ENCODE measurements around the gene EYS.
"Not testable (repeated sequence)": the region's sequence is repeated elsewhere in the genome, so short reads cannot be mapped to it uniquely, and the experiment has no call there.

EYS gene

GRCh38 chr6:64467656-64468055 lies 1239.4 kb downstream of the EYS start:
- DNase-seq (ENCODE audit: low spot score) = no peak

DNA sequence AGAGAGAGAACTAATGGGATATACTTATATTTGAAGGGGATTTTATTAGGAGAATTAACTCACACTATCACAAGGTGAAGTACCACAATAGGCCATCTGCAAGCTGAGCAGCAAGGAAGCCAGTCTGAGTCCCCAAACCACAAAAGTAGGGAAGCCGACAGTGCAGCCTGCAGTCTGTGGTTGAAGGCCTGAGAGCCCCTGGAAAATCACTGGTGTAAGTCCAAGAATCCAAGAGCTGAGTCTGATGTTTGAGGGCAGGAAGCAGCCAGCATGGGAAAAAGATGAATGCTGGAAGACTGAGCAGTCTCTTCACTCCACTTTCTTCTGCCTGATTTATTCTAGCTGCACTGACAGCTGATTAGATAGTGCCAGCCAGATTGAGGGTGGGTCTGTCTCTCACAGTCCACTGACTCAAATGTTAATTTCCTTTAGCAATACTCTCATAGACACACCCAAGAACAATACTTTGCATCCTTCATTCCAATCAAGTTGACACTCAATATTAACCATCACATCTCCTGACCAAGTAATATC lies 1247.5 kb downstream of the EYS start:
- no peak for DNase-seq (ENCODE audit: low spot score)

- DNase-seq (ENCODE audit: low spot score) = not testable (repeated sequence)
These were observed 1258.9 kb downstream of the EYS start for GRCh38 chr6:64448101-64448500.

DNA sequence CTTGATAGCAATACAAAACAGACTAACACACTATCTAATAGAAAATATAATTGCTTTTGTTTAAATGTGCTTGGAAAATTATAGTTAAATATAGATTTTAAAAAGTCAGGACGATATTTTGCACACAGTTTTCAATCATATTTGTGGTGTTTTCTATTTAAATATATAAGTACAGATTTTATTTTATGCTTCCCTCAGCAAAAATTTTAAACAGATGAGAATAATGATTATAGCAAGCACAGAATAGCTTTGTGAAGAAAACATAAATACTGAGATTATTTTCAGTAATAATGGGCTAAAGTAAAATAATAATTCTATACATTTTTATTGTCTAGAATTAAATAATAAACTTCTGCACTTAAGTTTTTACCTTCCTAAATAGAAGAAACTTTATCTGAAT lies 1262.0 kb downstream of the EYS start:
- DNase-seq (ENCODE audit: low spot score) = no peak

DNA sequence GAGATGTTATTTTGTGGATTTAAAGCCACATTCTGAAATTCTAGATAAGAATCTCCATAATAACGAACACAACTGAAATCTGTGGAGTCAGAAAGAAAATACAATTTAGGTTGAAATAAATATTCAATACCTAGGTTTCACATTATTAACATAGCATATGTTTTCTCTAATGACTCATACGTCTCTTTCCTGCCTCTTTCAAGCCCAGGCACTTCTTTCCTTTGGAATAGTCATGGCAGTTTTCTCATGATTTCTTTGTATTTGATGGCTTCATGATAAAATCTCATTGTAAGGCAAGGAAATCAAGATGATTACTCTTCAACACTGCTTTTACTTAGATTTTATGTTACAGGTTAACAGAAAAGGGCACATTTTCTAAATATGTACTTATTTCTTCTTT lies 1267.8 kb downstream of the EYS start:
- DNase-seq (ENCODE audit: low spot score) = no peak

GRCh38 chr6:64437996-64438395 lies 1269.0 kb downstream of the EYS start:
- no peak for DNase-seq (ENCODE audit: low spot score)

- no peak for DNase-seq (ENCODE audit: low spot score)
These were observed 1277.1 kb downstream of the EYS start for GRCh38 chr6:64429926-64430325.

DNA sequence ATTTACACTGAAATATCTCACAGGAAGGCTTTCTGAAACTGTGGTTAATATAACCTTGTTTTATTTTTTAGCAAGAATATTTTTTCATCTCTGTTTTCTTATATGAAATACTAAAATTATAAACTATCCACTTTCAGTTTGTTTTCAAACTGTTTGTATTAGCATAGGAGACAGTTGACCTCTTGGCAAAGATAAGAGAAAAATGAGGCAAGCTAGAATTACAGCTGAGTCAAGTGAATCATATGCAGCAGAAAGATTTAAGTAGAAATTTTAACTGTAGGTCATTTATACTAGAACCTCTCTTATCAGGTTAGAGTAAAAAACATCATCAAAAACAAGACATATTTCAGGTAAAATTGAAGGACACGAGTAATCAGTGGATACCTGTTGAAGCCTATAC lies 1278.8 kb downstream of the EYS start:
- no peak for DNase-seq (ENCODE audit: low spot score)

GRCh38 chr6:64415926-64416325 lies 1291.1 kb downstream of the EYS start:
- no peak for DNase-seq (ENCODE audit: low spot score)

GRCh38 chr6:64411226-64411625 lies 1295.8 kb downstream of the EYS start:
- no peak for DNase-seq (ENCODE audit: low spot score)

- no peak for DNase-seq (ENCODE audit: low spot score)
These were observed 1297.1 kb downstream of the EYS start for GRCh38 chr6:64409948-64410347.

GRCh38 chr6:64404396-64404795 lies 1302.6 kb downstream of the EYS start:
- DNase-seq (ENCODE audit: low spot score) = no peak

DNA sequence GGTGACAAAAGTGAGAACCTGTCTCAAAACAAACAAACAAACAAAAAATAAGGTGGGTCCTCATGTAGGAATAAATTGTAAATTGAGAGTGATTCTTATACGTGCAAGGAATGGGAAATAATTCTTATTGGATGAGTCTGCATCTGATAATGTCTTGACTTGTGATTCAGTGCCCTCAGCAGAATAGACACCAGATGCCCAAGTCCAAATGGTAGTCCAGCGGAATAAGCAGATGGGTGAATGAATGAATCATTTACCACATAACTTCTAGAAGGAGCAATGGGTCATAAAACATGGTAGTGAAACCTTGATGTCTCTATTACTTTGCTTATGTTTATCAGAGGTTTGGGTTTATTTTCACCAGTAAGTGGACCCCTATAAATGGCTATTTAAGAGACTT lies 1323.7 kb downstream of the EYS start:
- no peak for DNase-seq (ENCODE audit: low spot score)

GRCh38 chr6:64376394-64376793 lies 1330.6 kb downstream of the EYS start:
- DNase-seq (ENCODE audit: low spot score) = no peak

DNA sequence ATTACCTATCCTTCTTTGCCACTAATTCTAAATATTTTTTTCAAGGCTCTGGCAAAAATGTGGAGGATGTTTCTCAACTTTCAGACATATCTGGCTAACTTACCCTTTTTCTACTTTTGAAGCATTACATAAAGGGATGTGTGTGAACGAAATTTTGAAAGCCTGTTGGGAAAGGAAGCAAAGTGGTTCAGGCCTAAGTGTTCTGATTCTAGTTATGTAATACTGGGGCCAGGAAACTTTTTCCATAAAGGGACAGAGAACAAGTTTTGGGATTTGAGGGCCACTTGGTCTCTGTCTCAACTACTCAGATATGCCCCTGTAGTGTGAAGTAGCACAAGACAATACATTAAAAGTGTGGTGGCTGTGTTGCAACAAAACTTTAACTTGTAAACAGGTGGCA lies 1349.6 kb downstream of the EYS start:
- DNase-seq (ENCODE audit: low spot score) = no peak

DNA sequence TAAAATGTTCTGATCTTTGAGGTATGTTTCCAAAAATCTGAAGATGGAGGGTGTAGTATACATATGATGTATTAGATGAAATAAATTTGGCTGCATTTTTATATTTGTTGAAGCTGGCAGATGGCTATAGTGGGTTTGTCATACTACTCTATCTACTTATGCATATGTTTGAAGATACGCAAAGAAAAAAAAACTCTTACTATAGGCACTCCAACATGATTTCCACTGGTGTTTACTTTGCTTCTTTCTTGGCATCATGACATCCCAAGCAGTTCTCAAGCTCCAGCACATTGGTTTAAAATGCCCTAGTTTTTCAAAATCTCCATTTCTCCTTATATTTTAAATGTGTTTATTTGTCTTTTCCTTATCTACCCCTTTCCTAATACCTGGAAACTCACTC lies 1359.6 kb downstream of the EYS start:
- DNase-seq (ENCODE audit: low spot score) = no peak

DNA sequence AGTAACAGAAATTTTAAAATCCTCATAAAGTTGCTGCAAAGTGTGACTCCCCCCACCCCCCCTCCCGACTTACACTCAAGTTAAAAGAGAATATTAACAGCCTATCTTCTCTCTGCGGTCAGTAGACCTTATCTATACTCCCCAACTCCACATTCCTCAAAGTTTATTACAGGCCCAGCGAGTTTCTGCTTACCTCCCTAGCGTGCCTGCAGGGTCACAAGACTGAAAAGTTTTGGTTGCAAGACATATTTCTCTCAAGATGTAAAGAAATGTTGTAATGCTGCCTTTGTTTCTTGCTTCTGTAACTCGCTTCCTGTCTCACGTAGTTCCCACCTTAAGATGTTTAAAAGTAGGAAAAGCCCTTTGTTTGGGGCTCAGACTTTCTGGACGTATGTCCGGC lies 1371.8 kb downstream of the EYS start:
- DNase-seq (ENCODE audit: low spot score) = no peak

DNA sequence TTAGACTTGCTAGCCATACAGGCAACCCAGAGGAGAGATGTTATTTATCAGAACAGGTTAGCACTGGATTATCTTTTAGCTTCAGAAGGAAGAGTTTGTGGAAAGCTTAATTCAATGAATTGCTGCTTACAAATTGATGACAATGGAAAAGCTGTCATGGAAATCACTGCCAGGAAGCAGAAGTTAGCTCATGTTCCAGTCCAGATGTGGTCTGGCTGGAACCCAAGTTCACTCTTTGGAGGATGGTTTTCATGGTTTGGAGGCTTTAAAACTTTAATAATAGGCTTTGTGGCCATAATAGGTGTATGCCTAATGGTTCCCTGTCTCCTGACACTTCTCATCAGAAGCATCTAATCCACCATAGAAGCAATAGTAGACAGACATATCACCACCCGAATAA lies 1372.4 kb downstream of the EYS start:
- no peak for DNase-seq (ENCODE audit: low spot score)

DNA sequence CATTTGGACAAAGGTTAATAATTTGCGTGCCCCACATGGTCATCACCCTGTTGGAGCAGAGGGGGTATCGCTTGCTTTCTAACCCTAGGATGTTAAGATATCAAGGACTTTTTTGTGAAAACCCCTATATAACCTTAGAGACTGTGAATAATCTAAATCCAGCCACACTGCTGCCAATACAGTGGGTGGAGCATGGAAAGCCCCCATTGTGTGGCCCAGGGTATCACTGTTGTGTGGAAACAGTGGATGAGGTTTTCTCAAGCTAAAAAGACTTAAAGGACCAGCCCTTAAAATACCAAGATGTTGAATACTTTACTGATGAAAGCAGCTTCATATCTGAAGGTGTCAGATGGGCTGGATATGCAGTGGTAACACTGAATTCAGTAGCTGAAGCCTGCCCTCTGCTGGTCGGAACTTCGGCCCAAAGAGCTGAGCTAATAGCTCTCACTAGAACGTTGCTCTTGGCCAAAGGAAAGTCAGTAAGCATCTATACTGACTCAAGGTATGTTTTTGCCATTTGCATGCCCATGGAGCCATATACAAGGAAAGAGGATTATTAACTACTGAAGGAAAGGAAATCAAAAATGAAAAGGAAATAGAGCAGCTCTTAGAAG lies 1376.2 kb downstream of the EYS start:
- no peak for DNase-seq (ENCODE audit: low spot score)

DNA sequence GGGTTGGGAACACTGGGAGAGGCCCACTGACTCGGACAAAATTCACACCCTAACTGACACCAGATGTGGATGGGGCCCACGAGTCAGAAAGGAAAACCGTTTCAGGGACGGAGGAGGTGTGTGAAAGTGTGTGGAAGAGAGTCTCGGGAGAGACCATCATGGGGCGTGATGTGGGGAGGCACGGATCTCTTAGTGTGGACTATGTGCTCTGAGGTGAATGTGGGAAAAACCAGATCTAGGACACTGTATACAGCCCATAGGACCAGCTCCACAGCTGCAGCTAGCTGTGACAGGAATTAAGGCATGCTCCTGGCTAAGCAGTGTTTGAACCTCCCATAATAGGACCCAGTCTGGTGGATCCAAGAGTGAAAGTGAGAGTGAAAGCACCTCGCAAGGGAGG lies 1380.1 kb downstream of the EYS start:
- no peak for DNase-seq (ENCODE audit: low spot score)

DNA sequence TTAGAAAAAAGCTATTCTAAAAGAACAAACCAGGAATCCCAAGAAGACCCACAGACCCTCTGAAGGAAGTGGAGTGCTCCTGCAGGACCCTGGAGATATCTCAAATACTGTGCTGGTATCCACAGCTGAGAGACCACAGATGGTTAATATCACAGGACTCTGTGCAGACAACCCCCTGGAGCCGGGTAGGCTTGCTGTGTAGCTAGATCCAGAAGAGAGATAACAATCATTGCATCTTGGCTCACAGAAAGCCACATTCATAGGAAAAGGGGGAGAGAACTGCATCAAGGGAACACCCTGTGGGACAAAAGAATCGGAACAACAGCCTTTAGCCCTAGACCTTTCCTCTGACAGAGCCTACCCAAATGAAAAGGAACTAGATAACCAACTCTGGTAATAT lies 1381.9 kb downstream of the EYS start:
- no peak for DNase-seq (ENCODE audit: low spot score)

DNA sequence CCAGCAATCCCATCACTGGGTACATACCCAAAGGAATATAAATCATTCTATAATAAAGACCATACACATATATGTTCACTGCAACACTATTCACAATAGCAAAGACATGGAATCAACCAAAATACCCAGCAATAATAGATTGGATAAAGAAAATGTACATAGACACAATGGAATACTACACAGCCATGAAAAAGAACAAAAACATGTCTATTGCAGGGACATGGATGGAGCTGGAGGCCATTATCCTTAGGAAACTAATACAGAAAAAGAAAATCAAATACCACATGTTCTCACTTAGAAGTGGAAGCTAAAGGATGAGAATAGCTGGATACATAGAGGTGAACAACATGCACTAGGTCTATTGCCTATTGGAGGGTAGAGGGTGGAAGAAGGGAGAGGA lies 1396.8 kb downstream of the EYS start:
- no peak for DNase-seq (ENCODE audit: low spot score)

- no peak for DNase-seq (ENCODE audit: low spot score)
These were observed 1405.5 kb downstream of the EYS start for GRCh38 chr6:64301307-64302236.

All from AG08395 (cell line).